ENCODE data around the gene PHACTR2.
"Not testable (repeated sequence)": the region's sequence is repeated elsewhere in the genome, so short reads cannot be mapped to it uniquely, and the experiment has no call there.

PHACTR2 gene

GRCh38 chr6:143677891-143678791 is at the start of gene PHACTR2:
PHACTR2 (plus strand) TSS chr6:143677965; CDS start chr6:143678164, 199 bp downstream.
- peak; percentile 64 for DNase-seq (ENCODE audit: low read depth)

- DNase-seq (ENCODE audit: low read depth) = no peak
Measured at GRCh38 chr6:143629104-143630080, 48.4 kb upstream of the PHACTR2 start.

DNA sequence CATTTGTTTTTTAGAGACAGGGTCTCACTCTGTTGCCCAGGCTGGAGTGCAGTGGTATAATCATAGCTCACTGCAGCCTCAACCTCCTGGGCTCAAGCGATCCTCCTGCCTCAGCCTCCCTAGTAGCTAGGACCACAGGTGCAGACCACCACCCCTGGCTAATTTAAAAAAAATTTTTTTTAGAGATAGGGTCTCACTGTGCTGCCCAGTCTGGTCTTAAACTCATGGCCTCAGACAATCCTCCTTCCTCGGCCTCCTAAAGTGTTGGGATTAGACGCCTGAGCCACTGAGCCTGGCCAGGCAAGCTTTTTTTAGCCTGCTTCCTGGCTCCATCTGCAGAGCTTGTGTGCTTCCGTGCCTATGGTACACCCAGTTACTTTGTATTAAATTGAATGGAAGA is 46.6 kb upstream of the PHACTR2 start:
- not testable (repeated sequence) for DNase-seq (ENCODE audit: low read depth)

DNA sequence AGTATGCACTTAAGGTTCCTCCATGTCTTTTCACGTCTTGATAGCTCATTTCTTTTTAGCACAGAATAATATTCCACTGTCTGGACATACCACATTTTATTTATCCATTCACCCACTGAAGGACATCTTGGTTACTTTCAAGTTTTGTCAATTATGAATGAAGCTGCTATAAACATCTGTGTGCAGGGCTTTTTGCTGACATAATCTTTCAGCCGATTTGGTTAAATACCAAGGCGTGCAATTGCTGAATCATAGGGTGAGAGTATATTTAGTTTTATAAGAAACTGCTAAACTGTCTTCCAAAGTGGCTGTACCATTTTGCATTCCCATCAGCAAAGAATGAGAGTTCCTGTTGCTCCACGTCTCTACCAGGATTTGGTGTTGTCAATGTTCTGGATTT is 44.9 kb upstream of the PHACTR2 start:
- DNase-seq (ENCODE audit: low read depth) = no peak

DNA sequence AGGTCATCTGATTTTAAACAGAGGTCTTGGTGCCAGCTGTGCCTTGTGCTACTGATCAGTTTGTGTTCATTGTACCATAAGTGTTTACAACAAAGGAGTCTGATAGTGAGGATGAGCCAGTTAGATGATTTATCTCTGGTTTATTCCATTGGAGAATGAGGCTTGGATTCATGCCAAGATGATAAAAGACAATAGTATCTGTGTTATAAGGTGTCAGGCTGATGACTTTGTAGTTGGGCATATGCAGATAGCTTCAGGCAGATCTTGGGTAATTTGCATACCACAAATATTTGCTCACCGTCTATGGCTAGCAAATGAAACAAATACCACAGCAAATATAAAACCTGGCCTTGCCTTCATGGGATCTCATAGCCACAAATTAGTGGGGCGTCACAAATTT is 43.3 kb upstream of the PHACTR2 start:
- no peak for DNase-seq (ENCODE audit: low read depth)

DNA sequence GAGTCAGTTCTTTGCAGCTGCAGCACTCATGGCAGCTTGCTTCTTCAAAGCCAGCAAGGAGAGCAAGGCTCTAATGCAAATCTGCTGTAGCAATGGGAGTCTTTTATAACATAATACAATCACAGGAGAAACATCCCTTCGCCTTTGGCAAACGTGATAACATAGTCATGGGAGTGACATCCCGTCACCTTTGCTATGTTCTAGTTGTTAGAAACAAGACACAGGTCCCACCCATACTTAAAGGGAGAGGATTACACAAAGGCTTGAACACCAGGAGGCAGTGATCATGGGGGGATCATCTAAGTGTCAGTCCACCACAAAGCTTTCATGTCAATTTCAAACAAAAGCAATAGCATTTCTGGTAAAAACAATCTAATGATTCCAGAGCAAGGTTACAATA is 40.1 kb upstream of the PHACTR2 start:
- no peak for DNase-seq (ENCODE audit: low read depth)

GRCh38 chr6:143642403-143642802 is 35.4 kb upstream of the PHACTR2 start:
- no peak for DNase-seq (ENCODE audit: low read depth)

DNA sequence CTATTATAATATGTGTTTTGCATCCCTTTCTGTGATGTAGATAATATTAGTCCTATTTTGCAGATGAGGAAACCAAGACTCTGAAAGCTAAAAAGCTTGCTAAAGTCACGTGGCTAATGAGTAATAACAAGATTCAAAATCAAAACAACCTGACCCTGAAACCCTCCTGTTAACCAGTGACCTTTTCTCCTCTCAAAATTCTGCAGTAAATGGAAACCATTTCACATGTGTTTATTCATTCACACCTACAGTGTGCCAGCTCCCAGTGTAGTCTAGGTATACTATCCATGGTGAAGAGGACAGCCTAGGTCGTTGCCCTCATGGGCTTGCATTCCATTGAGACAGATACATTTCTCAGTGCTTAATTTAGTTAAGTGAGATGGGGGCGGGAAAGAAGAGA is 30.6 kb upstream of the PHACTR2 start:
- no peak for DNase-seq (ENCODE audit: low read depth)

GRCh38 chr6:143647732-143648131 is 30.0 kb upstream of the PHACTR2 start:
- no peak for DNase-seq (ENCODE audit: low read depth)

GRCh38 chr6:143649319-143649718 is 28.4 kb upstream of the PHACTR2 start:
- DNase-seq (ENCODE audit: low read depth) = not testable (repeated sequence)

- DNase-seq (ENCODE audit: low read depth) = not testable (repeated sequence)
Measured at GRCh38 chr6:143651328-143651727, 26.4 kb upstream of the PHACTR2 start.

- no peak for DNase-seq (ENCODE audit: low read depth)
Measured at GRCh38 chr6:143652841-143653331, 24.9 kb upstream of the PHACTR2 start.

- no peak for DNase-seq (ENCODE audit: low read depth)
Measured at GRCh38 chr6:143655541-143655940, 22.2 kb upstream of the PHACTR2 start.

DNA sequence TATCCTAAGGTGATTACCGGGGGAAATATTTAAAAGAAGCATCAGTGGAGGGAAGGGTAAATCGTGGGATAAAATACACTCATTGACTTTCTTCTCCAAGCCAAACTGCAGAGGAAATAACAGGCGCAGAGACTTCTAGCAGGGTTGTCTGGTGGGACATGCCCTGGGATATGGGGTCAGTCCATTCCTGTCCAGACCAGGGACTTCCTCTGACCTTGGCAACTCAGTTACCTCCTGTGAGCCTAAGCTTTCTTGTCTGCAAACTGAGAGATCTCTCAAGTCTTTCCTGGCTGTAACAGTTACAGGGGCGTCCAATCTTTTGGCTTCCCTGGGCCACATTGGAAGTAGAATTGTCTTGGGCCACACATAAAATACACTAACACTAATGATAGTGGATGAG is 21.7 kb upstream of the PHACTR2 start:
- no peak for DNase-seq (ENCODE audit: low read depth)

- no peak for DNase-seq (ENCODE audit: low read depth)
Measured at GRCh38 chr6:143657809-143658208, 20.0 kb upstream of the PHACTR2 start.

DNA sequence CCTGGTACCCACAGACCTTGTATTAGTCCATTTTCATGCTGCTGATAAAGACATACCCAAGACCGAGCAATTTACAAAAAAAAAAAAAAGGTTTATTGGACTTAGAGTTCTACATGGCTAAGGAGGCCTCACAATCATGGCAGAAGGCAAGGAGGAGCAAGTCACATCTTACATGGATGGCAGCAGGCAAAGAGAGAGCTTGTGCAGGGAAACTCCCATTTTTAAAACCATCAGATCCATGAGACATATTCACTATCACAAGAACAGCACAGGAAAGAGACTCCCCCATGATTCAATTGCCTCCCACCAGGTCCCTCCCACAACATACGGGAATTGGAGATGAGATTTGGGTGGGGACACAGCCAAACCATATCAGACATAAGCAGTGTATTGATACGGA is 17.6 kb upstream of the PHACTR2 start:
- not testable (repeated sequence) for DNase-seq (ENCODE audit: low read depth)

DNA sequence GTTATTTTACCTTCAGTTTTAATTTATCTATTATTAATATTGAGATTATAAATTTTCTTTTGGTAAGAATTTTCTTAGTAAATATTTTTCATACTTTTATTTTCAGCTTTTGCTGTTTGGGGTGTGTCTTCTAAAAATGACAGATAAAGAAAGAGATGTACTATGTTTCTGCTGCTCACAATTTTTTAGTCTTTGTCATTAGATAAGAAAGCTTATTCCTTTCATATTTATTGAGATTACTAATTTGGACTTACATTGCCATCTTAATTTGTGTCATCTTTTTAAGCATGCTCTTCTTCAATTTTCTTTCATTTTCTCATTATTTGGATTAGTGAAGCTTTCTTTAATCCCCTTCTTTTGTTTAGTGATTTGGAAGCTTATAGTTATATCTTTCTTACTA is 13.6 kb upstream of the PHACTR2 start:
- DNase-seq (ENCODE audit: low read depth) = no peak

- DNase-seq (ENCODE audit: low read depth) = not testable (repeated sequence)
Measured at GRCh38 chr6:143666007-143666406, 11.8 kb upstream of the PHACTR2 start.

DNA sequence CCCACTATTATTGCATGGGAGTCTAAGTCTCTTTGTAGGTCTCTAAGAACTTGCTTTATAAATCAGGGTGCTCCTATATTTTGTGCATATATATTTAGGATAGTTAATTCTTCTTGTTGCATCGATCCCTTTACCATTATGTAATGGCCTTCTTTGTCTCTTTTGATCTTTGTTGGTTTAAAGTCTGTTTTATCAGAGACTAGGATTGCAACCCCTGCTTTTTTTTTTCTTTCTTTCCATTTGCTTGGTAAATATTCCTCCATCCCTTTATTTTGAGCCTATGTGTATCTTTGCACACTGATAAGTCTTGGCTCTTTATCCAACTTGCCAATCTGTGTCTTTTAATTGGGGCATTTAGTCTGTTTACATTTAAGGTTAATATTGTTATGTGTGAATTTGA is 8.3 kb upstream of the PHACTR2 start:
- not testable (repeated sequence) for DNase-seq (ENCODE audit: low read depth)

DNA sequence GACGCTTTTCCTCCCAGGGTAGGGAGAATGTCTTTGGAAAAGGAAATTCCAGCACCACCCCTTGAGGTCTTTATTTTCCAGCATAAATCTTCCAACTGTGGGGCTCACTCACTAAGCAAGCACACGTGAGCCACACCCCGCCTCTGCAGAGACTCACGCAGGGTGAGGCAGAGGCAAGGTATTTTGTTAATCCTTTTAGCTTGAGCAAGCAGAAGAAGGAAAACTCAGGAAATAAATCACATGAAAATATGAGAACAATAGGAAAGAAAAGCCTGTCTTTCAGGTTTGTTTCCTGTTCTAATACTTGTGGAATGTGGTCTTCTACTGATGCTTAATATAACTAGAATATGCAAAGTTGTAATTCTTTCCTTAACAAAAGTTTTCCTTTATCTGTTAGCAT is 4.1 kb upstream of the PHACTR2 start:
- DNase-seq (ENCODE audit: low read depth) = peak; percentile 56

DNA sequence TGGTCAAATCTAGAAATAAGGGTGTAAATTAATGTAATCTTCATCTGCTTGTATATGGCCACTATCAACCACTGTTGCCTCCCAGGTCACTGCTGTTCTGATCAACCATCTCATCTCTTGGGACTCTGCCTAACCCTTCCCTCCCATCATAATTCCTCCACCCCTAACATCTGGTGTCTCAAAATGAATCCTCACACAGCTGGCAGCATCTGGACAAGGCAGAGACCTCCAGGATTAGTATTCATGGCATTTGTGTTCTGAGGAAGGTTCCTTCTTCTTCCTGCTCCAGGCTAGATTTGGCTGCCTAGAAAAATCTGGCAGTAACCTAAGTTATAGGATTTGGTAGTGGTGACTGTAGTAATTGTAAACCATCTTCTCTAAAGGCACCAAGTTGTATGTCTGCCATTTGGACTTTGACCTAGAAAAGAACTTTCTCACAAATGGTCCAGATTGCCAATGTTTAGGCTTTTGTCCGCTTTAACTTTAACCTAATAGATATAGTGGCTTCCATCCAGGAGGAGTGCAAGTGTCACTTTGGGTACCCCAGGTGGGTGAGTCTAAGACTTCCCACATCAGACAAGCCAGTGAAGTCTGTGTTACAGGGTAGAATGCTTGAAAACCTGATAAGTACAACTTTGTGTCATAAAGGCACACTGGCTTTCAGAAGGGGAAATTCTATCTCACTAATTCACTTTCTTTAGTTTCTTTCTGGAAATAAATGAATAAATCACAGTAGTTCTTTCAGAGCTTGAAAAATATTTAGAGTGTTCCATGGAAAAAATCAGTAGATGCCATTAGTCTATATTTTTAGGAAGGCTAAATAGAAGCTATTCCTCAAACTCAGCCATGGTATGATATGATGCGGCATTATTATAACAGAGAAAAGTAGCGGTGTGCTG is 3.0 kb upstream of the PHACTR2 start:
- no peak for DNase-seq (ENCODE audit: low read depth)
